CD14-positive monocyte (primary cell): ENCODE measurements around the gene ZP2. TPM values are rescaled to one million over a fixed set of nuclear protein-coding genes. Genes with fewer than 3 reads are reported as not detected.

ENCODE experiments used
- DNase-seq, 3 donors: peaks; one replicate each; pipeline ENCODE4 v3.0.0-alpha.2; 2011 to 2022
- H2AFZ ChIP-seq: 2 replicates; pipeline ENCODE4 v1.6.0; 2012; ENCODE audit warnings: mild to moderate bottlenecking, low read depth, low read length, inconsistent platforms; ENCODE audit not compliant: insufficient read depth, poor library complexity, severe bottlenecking
- H3K27ac ChIP-seq, 2 donors: 1 replicate in 1 of 2; 2 replicates in 1 of 2; pipeline ENCODE4 v1.5.1; 2012 to 2013; ENCODE audit warnings: low read length in 2 of 2, control low read depth in 1 of 2, inconsistent platforms in 1 of 2, low read depth in 1 of 2, mild to moderate bottlenecking in 1 of 2
- H3K27me3 ChIP-seq, 2 donors: one replicate each; pipeline versions ENCODE4 v1.6.0 to v1.6.1; 2011 to 2013; ENCODE audit warnings: low read length in 2 of 2; ENCODE audit not compliant: control insufficient read depth in 2 of 2, insufficient read depth in 2 of 2
- H3K36me3 ChIP-seq, 2 donors: replicated peaks in 1 of 2; 1 replicate in 1 of 2; 2 replicates in 1 of 2; pipeline versions ENCODE4 v1.5.1 to v1.6.1; 2012 to 2013; ENCODE audit warnings: low read length in 2 of 2, control low read depth in 1 of 2, inconsistent platforms in 1 of 2, mild to moderate bottlenecking in 1 of 2; ENCODE audit not compliant: insufficient read depth in 2 of 2, control insufficient read depth in 1 of 2
- H3K4me1 ChIP-seq, 2 donors: 1 replicate in 1 of 2; 2 replicates in 1 of 2; pipeline versions ENCODE4 v1.5.1 to v1.6.1; 2012 to 2013; ENCODE audit warnings: low read length in 2 of 2, control low read depth in 1 of 2, inconsistent platforms in 1 of 2, mild to moderate bottlenecking in 1 of 2, moderate library complexity in 1 of 2; ENCODE audit not compliant: insufficient read depth in 2 of 2, control insufficient read depth in 1 of 2
- H3K4me2 ChIP-seq: replicated peaks from 2 replicates; pipeline ENCODE3; 2012; ENCODE audit warnings: low read length, moderate library complexity, mild to moderate bottlenecking; ENCODE audit not compliant: poor library complexity, severe bottlenecking; ENCODE audit errors: extremely low read depth
- H3K4me3 ChIP-seq, 3 experiments: fragments of 200-600 bp in 1 of 3; sonication (generic) in 1 of 3; replicated peaks in 1 of 3; 1 replicate in 2 of 3; 2 replicates in 1 of 3; pipeline ENCODE4 v1.5.1; 2011 to 2013; ENCODE audit warnings: low read length in 3 of 3, mild to moderate bottlenecking in 3 of 3, control low read depth in 2 of 3, low read depth in 2 of 3, inconsistent platforms in 1 of 3, moderate library complexity in 1 of 3
- H3K79me2 ChIP-seq: 2 replicates; pipeline ENCODE4 v1.6.0; 2012; ENCODE audit warnings: mild to moderate bottlenecking, control low read depth, inconsistent platforms, low read length, moderate library complexity; ENCODE audit not compliant: insufficient read depth
- H3K9ac ChIP-seq: 2 replicates; pipeline ENCODE4 v1.6.0; 2017; ENCODE audit warnings: low read length, mild to moderate bottlenecking; ENCODE audit not compliant: insufficient read depth, poor library complexity, severe bottlenecking
- H3K9me3 ChIP-seq, 2 donors: replicated peaks in 1 of 2; 1 replicate in 1 of 2; 2 replicates in 1 of 2; pipeline versions ENCODE4 v1.5.1 to v1.6.1; 2012 to 2013; ENCODE audit warnings: low read length in 2 of 2, control low read depth in 1 of 2; ENCODE audit not compliant: control insufficient read depth in 1 of 2, insufficient read depth in 1 of 2
- H4K20me1 ChIP-seq: 2 replicates; pipeline ENCODE4 v1.6.0; 2012; ENCODE audit warnings: mild to moderate bottlenecking, low read length, control low read depth, moderate library complexity; ENCODE audit not compliant: insufficient read depth
- H3K27ac Mint-ChIP-seq, 7 donors: one replicate each; pipeline ENCODE4 v1.8.0; 2020; ENCODE audit warnings: mild to moderate bottlenecking in 7 of 7, mixed read lengths in 7 of 7, moderate library complexity in 6 of 7, inconsistent platforms in 2 of 7
- H3K27me3 Mint-ChIP-seq, 3 donors: one replicate each; pipeline ENCODE4 v1.8.0; 2021 to 2022; ENCODE audit warnings: low read depth in 3 of 3, mild to moderate bottlenecking in 3 of 3, mixed read lengths in 3 of 3, moderate library complexity in 3 of 3, inconsistent platforms in 1 of 3
- H3K36me3 Mint-ChIP-seq, 2 donors: one replicate each; pipeline ENCODE4 v1.8.0; 2020; ENCODE audit warnings: mixed read lengths in 2 of 2, inconsistent platforms in 1 of 2, mild to moderate bottlenecking in 1 of 2
- H3K4me1 Mint-ChIP-seq: one replicate; pipeline ENCODE4 v1.8.0; 2020; ENCODE audit warnings: mild to moderate bottlenecking, mixed read lengths
- H3K4me3 Mint-ChIP-seq, 2 donors: one replicate each; pipeline ENCODE4 v1.8.0; 2020; ENCODE audit warnings: mild to moderate bottlenecking in 2 of 2, mixed read lengths in 2 of 2, moderate library complexity in 1 of 2
- H3K9me3 Mint-ChIP-seq, 7 donors: one replicate each; pipeline ENCODE4 v1.8.0; 2020 to 2022; ENCODE audit warnings: mixed read lengths in 7 of 7, mild to moderate bottlenecking in 6 of 7, moderate library complexity in 6 of 7, inconsistent platforms in 2 of 7
- WGBS: methylation state at CpG from one replicate; pipeline ENCODE4 v1.1.5; 2013; ENCODE audit warnings: missing lambda C conversion rate; ENCODE audit not compliant: insufficient coverage; 5-methylcytosine and 5-hydroxymethylcytosine counted together
- intact Hi-C, 2 donors: fragments of 100-400 bp; cut with micrococcal nuclease; formaldehyde crosslinking; loops; one replicate each; pipeline versions ENCODE4 v1.15.0 to v1.15.1; 2023
- polyA plus RNA-seq, 3 donors: library from polyadenylated mRNA; depleted of rRNA in 1 of 3; unstranded in 2 of 3; stranded (reverse) in 1 of 3; fragments of 300-500 nt in 2 of 3; fragments of >200 nt in 1 of 3; fragmentation: Illumina TruSeq in 2 of 3; gene quantifications; 1 replicate in 2 of 3; 2 replicates in 1 of 3; pipeline ENCODE4 v1.2.3, GENCODE V29; 2012 to 2021
- TF ChIP-seq, protein P1 (sequence below): fragments of 200-600 bp; IDR thresholded peaks from one replicate; pipeline ENCODE4 v1.8.0; 2022; ENCODE audit warnings: antibody characterized with exemption, mild to moderate bottlenecking

ZP2 gene
- polyA plus RNA-seq, 3 donors: not detected

DNA sequence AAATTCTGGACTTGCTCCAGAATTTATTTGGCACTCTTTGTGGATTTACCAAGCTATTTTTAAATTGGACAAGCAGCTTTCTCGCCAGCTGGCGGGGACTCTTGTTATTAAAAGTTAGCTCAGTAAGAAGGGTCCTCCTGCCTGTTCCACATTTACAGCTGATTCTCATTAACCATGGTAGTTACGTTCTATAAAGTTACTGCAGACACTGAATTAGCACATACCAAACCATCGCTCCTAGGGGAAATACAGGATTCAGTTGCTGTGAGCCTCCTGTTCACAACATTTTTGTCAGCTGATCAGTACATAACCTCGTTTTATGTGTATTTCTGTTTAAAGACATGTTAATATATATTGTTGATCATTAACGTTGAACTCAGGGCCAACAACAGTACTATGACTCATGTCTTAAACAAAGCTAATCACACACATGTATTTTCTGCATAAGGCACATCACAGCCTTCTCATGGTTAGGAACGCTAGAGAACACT, 48.7 kb downstream of the ZP2 start:
- no peak for DNase-seq
- TF ChIP-seq, protein P1, sequence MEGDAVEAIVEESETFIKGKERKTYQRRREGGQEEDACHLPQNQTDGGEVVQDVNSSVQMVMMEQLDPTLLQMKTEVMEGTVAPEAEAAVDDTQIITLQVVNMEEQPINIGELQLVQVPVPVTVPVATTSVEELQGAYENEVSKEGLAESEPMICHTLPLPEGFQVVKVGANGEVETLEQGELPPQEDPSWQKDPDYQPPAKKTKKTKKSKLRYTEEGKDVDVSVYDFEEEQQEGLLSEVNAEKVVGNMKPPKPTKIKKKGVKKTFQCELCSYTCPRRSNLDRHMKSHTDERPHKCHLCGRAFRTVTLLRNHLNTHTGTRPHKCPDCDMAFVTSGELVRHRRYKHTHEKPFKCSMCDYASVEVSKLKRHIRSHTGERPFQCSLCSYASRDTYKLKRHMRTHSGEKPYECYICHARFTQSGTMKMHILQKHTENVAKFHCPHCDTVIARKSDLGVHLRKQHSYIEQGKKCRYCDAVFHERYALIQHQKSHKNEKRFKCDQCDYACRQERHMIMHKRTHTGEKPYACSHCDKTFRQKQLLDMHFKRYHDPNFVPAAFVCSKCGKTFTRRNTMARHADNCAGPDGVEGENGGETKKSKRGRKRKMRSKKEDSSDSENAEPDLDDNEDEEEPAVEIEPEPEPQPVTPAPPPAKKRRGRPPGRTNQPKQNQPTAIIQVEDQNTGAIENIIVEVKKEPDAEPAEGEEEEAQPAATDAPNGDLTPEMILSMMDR: no peak
- Histone ChIP-seq H3K36me3 (peaks cover 17 to 55% of the 10 kb centered on the region in 2 donors), H3K9me3 (no peaks in the 10 kb centered on the region), H4K20me1 (peaks cover 3% of the 10 kb centered on the region), H2AFZ (no peak overlapping the region), H3K9ac (no peak overlapping the region), H3K27me3 (no peaks in the 10 kb centered on the region), H3K27ac (no peak overlapping the region), H3K79me2 (peaks cover 3% of the 10 kb centered on the region), H3K4me3 (no peak overlapping the region), H3K4me2 (no peak overlapping the region), H3K4me1 (peaks cover 16 to 23% of the 10 kb centered on the region in 2 donors)
- H3K36me3 Mint-ChIP-seq: peaks cover 44 to 47% of the 10 kb centered on the region in 2 donors
- H3K27me3 Mint-ChIP-seq: peaks cover 0 to 2% (median 1%) of the 10 kb centered on the region in 3 donors
- no peaks in the 10 kb centered on the region for H3K9me3 Mint-ChIP-seq
- intact Hi-C loops: no loop called here
- H3K27ac Mint-ChIP-seq: no peak overlapping the region
- no CpG with 5 or more reads among the region's 7 CpGs for WGBS
- H3K4me1 Mint-ChIP-seq: peaks cover 19% of the 10 kb centered on the region
- no peak overlapping the region for H3K4me3 Mint-ChIP-seq

GRCh38 chr16:21161211-21161610, 50.2 kb downstream of the ZP2 start:
- no peak overlapping the region for H3K4me3 Mint-ChIP-seq
- peaks cover 0 to 2% (median 0%) of the 10 kb centered on the region in 7 donors for H3K9me3 Mint-ChIP-seq
- no CpG with 5 or more reads among the region's 2 CpGs for WGBS
- peaks cover 3% of the 10 kb centered on the region for H4K20me1 ChIP-seq
- no peak overlapping the region for H3K27ac Mint-ChIP-seq
- H3K36me3 ChIP-seq: peaks cover 15 to 44% of the 10 kb centered on the region in 2 donors
- no peak overlapping the region for H3K4me2 ChIP-seq
- H3K27me3 Mint-ChIP-seq: peaks cover 0 to 1% (median 0%) of the 10 kb centered on the region in 3 donors
- intact Hi-C loops: no loop called here
- TF ChIP-seq, protein P1: no peak
- no peaks in the 10 kb centered on the region for H3K27me3 ChIP-seq
- no peak overlapping the region for H3K27ac ChIP-seq
- H3K4me3 ChIP-seq: no peak overlapping the region
- H3K9ac ChIP-seq: no peak overlapping the region
- H3K79me2 ChIP-seq: peaks cover 3% of the 10 kb centered on the region
- H3K4me1 Mint-ChIP-seq: peaks cover 21% of the 10 kb centered on the region
- peaks cover 16 to 23% of the 10 kb centered on the region in 2 donors for H3K4me1 ChIP-seq
- no peak for DNase-seq
- H2AFZ ChIP-seq: no peak overlapping the region
- peaks cover 35 to 41% of the 10 kb centered on the region in 2 donors for H3K36me3 Mint-ChIP-seq
- H3K9me3 ChIP-seq: no peaks in the 10 kb centered on the region
